Fibroblast of mammary gland (primary cell): ENCODE data around the gene BBS5.

ENCODE experiments used
- DNase-seq: peaks from one replicate; pipeline ENCODE4 v3.0.0-alpha.2; 2010; ENCODE audit warnings: low read depth
- H3K4me3 ChIP-seq: 2 replicates; pipeline ENCODE4 v1.5.1; 2011; ENCODE audit warnings: low read depth, mild to moderate bottlenecking, low read length, moderate library complexity; ENCODE audit not compliant: control insufficient read depth
- TF ChIP-seq, protein P1 (sequence below): conservative IDR thresholded peaks from 2 replicates; pipeline ENCODE4 v1.5.1; 2011; ENCODE audit warnings: low read depth, low read length, inconsistent platforms; ENCODE audit not compliant: control insufficient read depth, insufficient read depth

Gene BBS5

DNA sequence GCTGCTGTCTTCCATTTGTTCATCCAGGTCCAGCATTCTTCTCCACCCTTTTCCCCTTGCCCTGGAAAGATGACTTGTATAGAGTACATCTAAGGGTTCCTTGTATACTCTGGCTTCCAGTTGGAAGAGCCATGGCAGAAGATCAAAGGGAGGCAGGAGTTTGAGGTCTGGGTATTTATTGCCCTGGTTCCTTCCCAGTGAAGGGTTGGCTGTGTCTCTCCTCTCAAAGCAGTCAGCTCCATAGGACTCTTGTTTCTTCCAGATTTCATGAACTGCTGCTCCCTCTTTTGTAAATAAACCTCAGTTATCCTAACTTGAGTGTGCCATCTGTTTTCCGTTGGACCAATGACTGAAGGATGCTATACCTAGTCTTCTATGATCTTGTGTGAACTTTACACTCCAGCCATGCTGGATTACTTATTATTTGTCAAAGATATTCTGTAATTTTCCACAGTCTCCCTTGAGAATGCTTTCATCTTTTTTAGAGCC is 6.4 kb downstream of the BBS5 start:
- TF ChIP-seq, protein P1, sequence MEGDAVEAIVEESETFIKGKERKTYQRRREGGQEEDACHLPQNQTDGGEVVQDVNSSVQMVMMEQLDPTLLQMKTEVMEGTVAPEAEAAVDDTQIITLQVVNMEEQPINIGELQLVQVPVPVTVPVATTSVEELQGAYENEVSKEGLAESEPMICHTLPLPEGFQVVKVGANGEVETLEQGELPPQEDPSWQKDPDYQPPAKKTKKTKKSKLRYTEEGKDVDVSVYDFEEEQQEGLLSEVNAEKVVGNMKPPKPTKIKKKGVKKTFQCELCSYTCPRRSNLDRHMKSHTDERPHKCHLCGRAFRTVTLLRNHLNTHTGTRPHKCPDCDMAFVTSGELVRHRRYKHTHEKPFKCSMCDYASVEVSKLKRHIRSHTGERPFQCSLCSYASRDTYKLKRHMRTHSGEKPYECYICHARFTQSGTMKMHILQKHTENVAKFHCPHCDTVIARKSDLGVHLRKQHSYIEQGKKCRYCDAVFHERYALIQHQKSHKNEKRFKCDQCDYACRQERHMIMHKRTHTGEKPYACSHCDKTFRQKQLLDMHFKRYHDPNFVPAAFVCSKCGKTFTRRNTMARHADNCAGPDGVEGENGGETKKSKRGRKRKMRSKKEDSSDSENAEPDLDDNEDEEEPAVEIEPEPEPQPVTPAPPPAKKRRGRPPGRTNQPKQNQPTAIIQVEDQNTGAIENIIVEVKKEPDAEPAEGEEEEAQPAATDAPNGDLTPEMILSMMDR: no peak
- no peak overlapping the region for H3K4me3 ChIP-seq
- no peak for DNase-seq

DNA sequence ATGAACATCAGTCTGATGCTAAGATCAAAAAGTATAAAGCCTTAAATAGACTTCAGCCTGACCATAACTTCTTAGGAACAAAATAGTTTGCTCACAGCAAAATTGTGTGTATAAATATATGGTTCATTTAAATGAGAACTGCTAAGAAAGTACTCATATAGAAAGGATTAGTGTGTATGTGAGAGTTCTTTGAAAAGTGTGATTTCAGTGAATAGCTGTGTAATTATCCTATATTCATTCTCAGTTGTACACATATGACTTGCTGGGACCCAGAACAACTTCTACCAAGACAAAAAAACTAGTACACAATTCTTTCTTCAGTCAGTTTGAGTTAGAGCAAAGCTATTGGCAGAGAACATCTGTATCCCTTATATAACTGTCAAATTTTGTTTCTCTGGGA is 7.2 kb downstream of the BBS5 start:
- no peak for DNase-seq
- no peak overlapping the region for H3K4me3 ChIP-seq
- TF ChIP-seq, protein P1: no peak

DNA sequence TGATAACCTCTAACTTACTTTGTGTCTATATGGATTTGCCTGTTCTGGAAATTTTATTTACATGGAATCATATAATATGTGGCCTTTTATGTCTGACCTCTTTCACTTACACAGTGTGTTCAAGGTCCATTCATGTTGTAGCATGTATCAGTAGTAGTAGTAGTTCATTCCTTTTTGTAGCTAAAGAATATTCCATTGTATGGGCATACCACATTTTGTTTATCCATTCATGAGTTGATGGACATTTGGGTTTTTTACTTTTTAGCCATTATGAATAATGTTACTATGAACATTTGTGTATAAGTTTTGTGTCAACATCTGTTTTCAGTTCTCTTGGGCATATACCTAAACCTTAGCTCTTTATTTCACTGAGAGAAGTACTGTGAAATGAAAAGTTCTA is 11.5 kb downstream of the BBS5 start:
- no peak for DNase-seq
- TF ChIP-seq, protein P1: no peak
- no peak overlapping the region for H3K4me3 ChIP-seq

DNA sequence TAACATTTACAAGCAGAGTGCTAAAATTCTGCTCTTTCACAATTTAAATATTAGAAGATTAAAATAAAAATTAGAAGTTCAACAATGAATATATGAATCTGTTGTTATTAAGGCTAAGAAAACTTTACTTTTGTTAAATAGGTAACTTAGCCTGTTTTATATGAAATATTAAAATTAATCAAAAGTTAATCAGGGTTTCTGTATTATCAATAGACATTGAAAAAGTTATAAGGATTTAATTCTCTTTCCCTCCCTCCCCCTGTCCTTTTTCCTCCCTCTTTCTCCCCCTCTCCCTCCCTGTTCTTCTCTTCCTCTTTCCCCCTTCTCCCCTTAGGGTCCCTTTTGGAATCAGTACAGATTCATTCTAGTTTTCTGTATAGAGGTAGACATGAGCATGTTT is 12.1 kb downstream of the BBS5 start:
- no peak for DNase-seq
- no peak overlapping the region for H3K4me3 ChIP-seq
- TF ChIP-seq, protein P1: no peak

DNA sequence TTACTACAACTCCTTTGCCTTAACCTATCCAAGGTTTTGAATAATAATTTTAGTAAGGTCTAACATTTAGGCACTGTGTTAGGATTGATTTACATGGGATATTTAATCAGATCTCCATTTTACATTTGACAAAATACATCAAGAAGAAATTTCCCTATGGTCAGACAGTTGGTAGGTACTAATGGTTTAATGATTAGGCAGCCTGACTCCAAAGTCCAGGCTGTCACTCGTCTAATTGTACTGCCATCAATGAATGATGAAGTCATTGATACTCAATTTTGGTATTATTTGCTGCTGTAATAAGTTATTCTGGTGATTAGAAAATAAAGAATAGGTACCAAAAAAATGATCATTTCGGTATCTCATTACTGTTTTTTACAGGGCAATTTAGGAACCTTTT is 14.1 kb downstream of the BBS5 start:
- no peak overlapping the region for H3K4me3 ChIP-seq
- no peak for DNase-seq
- TF ChIP-seq, protein P1: no peak

DNA sequence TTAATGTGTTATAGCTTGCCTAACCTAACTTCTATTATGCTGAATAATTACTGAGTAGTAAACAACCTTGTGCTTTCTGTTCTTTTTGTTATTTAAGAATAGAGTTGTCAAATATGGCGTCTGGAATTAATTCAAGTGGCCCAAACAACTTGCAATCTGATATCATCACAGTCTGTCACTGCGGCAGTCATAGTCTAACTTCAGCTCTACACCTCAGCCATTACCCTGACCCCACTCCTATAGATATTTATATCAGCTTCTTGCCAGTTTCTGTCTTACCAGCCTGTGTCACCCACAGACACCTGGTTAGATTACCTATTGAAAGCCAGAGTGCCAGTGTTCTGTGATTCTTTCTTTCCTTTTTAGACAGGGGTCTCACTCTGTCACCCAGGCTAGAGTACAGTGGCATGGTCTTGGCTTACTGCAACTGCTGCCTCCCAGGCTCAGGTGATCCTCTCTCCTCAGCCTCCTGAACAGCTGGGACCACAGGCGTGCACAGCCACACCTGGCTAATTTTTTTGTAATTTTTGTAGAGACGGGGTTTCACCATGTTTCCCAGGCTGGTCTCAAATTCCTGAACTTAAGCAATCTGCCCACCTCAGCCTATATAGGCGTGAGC is 16.1 kb downstream of the BBS5 start:
- no peak for DNase-seq
- TF ChIP-seq, protein P1: no peak
- H3K4me3 ChIP-seq: no peak overlapping the region

DNA sequence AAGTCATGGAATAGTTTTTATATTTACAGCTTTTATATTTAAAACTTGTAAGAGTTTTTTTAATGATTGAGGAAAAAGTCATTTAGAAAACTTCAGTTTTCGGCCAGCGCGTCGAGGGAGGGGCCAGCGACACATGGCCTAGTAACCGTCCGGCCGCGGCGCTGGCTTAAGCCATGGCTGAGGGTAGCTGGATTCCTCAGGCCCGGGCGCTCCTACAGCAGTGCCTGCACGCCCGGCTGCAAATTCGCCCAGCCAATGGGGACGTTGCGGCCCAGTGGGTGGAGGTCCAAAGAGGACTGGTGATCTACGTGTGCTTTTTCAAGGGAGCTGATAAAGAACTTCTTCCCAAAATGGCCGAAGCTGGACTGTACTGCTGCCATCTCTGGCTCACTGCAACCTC is 25.4 kb downstream of the BBS5 start:
- TF ChIP-seq, protein P1: no peak
- H3K4me3 ChIP-seq: no peak overlapping the region
- no peak for DNase-seq
